Left colon (tissue), 2 donors: ENCODE results near the gene CCL16. TPM values are rescaled to one million over a fixed set of nuclear protein-coding genes. Genes with fewer than 3 reads are reported as not detected.
"Not testable (repeated sequence)": the region's sequence is repeated elsewhere in the genome, so short reads cannot be mapped to it uniquely, and the experiment has no call there.

Source experiments
- ATAC-seq: fragments of 200-7000 bp; cut with Tn5 transposase; one replicate; pipeline ENCODE4 v1.9.1; 2020; ENCODE audit warnings: mild to moderate bottlenecking, moderate library complexity
- DNase-seq, 2 donors: peaks; one replicate each; pipeline ENCODE4 v3.0.0-alpha.2; 2020
- intact Hi-C, 2 donors: fragments of 100-400 bp; cut with DNase I in 1 of 2; cut with micrococcal nuclease in 1 of 2; formaldehyde crosslinking; loops; one replicate each; pipeline versions ENCODE4 v1.11.2 to v1.14.0; 2022; cut with DNase I, micrococcal nuclease
- long read RNA-seq: library from polyadenylated mRNA; unstranded; transcript quantifications from one replicate; pipeline ENCODE4 v2.0.0, GENCODE V29; 2021
- total RNA-seq, 2 donors: library from RNA; stranded (reverse); fragmentation: NEBNext Ultra II Directional; extraction: Animal tissue kit (Norgen Biotek cat#: 25700); gene quantifications; one replicate each; pipeline ENCODE4 v1.2.1, GENCODE V29; 2021
- donor health status: DM: no; HTN: no; CAD: no.
- donor health status: DM: yes; HTN: yes; CAD: no.

CCL16 gene, protein sequence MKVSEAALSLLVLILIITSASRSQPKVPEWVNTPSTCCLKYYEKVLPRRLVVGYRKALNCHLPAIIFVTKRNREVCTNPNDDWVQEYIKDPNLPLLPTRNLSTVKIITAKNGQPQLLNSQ
- total RNA-seq, result under 1 TPM in 1 of 2 donors, not detected in 1; 0.25 TPM
- long read RNA-seq, result 0 reads

DNA sequence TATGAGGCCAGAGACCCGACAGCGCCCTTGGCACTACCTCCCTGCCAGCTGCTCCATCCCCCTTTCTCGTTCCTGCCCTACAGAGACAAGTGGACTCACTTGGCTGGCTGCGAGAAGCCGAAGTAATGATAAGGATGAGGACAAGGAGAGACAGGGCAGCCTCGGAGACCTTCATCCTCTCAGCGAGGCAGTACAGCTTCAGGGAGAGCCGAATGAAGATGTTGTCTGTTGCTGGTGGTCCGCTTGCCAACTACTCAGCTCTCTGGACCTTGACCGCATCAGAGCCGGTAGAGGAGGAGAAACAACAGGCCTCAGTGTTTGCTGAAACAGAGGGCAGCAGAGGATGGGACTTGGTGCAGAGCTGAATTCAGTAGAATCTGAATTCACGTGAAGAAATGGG lies at the start of gene CCL16:
CCL16 (minus strand) TSS at position 252 of the 400 bp plus-strand sequence; CDS start at position 175, 77 bp downstream.
- no peak for ATAC-seq
- no peak for DNase-seq
- intact Hi-C loops, result no loop called here

DNA sequence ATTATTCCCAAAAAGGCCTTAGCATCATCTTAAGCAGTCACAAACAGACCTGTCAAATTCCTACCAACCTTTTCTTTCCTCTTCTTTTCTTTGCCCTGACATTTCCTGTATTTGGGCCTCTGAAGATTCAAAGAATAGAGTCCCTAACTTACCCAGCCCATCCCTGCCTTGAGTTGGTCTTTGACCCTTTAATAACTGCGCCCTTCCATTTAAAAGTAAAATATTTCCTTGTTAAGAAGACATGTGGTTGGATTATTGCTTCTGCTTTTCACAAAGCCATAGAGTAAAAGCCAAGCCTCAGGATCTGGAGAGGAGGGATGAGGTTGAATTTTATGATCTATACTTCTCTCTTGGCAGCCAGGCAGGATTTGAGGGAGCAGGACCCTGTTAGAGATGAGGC lies 49.7 kb upstream of the CCL16 start:
- ATAC-seq (peak; percentile 86), DNase-seq (no peak)
- intact Hi-C loops, result no loop called here

DNA sequence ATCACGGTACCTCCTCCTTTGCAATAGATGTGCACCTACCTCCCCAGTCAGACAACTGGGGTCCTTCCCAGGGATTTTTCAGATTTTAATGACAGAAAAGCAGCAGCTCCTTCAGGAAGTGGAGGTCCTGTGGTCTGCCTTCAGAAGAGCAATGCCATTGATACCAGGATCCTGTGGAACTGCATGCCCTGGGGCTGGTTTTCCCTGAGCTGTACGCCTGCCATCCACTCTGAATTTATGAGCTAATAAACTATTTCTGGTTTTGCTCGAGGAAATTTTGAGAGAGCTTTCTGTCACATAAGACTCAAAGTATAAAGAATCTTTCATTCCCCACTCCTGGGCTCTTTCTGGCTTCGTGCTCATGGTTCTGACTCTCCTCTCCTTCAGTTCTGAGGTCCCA lies 46.5 kb upstream of the CCL16 start:
- ATAC-seq (no peak), DNase-seq (no peak)
- intact Hi-C loops, result no loop called here

DNA sequence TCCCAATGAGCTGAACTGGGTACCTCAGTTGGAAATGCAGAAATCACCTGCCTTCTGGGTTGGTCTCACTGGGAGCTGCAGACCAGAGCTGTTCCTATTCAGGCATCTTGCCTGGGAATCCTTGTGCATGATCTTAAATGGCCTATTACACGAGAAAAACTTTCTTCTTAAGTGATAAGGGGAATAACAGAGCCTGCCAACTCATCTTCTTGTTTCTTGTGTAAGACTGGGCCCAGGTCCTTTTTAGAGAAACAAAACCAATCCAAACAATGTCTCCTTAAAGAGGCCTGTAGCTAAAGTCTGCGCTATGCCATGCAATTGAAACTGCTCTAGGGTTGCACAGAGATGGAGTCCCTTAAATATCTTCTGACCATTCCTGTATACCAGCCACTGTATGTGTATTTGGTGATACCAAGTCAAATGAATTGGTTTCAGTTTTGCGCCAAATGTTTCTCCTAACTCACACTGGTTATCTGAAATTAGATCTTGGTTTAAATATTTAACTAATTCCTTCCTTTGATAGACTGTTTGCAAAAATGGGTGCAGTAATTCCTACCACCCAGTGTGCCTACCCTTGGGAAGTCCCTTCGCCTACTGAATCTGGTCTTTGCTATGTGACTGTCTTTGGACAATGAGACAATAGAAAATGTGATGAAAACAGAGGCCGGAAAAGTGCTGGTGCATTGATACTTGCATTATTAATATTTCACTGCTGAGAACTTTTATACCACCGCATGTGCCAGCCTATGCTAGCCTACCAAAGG lies 43.0 kb upstream of the CCL16 start:
- DNase-seq (no peak), ATAC-seq (no peak)
- intact Hi-C loops, result no loop called here

DNA sequence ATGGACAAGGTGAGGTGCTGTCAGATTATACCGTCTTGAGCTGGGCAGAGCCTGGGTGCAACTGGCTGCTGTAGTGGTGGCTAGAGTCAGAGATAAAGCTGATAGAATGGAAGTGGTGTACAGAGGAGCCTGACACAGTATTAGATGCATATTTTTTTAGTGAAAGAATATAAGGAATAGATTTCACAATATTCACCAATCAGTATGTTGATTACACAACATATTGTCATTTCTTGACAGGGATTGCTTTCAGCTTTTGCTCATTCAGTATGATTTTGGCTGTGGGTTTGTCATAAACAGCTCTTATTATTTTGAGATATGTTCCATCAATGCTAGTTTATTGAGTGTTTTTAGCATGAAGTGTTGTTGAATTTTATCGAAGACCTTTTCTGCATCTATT lies 38.1 kb upstream of the CCL16 start:
- intact Hi-C loops, result no loop called here
- DNase-seq (no peak), ATAC-seq (no peak)

DNA sequence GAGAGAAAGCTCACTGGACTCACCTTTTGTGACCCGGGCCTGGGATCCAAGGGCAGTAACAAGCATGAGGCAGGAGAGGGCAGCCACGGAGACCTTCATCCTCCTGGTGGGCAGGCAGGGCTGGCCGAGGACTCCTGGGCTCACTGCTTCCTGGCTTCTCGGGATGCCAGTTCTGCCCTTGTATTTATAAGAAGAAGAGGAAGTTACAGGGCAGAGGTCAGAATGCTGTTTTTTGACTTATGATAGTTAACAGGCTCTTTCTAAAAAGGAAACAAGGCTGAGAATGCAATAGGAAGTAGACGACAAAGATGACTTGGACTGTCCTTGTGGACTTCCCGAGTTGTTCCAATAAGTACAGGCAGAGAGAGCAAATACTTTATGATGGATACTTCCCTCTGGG lies 36.5 kb upstream of the CCL16 start, which contains the start of gene CCL23:
CCL23 (minus strand) TSS at position 174 of the 400 bp plus-strand sequence; CDS start at position 99, 75 bp downstream.
- DNase-seq (no peak), ATAC-seq (peak; percentile 52)
- intact Hi-C loops, result no loop called here

DNA sequence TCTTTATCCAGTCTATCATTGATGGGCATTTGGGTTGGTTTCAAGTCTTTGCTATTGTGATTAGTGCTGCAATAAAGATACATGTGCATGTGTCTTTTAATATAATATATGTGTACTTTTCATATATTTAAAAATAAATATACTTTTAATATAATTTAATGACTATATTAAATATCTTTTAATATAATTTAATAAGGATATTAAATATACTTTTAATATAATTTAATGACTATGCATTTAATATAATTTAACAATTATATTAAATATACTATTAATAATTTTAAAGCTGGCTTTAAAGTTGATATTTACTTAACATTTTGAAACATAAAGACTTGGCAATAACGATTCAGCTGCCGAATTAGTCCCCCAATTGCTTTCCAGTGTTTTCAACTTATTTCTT lies 35.3 kb upstream of the CCL16 start:
- no peak for DNase-seq
- intact Hi-C loops, result no loop called here
- no peak for ATAC-seq

DNA sequence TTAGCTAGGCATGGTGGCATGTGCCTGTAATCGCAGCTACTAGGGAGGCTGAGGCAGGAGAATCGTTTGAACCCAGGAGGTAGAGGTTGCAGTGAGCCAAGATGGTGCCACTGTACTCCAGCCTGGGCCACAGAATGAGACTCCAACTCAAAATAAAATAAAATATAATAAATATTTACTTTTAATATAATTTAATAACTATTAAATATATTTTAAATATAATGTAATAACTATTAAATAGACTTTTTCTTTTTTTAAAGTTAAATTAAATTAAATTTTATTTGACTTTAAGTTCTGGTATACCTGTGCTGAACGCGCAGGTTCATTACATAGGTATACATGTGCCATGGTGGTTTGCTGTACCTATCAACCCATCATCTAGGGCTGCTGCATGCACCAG lies 34.6 kb upstream of the CCL16 start:
- ATAC-seq, DNase-seq, intact Hi-C loops: not testable (repeated sequence)

DNA sequence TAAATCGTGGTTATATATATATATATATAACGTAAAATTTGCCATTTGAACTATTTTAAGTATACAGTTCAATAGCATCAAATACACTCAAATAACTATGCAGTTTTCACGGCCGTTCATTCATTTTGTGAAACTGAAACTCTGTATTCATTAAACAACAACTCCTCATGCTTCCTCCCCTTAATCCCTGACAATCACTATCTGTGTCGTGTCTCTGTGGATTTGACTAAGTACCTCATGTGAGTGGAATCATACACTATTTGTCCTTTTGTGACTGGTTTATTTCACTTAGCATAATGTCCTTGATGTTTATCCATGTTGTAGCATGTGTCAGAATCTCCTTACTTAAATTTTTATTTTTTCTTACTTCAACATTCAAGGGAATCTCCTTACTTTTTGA lies 33.6 kb upstream of the CCL16 start:
- DNase-seq, result no peak
- intact Hi-C loops, result no loop called here

DNA sequence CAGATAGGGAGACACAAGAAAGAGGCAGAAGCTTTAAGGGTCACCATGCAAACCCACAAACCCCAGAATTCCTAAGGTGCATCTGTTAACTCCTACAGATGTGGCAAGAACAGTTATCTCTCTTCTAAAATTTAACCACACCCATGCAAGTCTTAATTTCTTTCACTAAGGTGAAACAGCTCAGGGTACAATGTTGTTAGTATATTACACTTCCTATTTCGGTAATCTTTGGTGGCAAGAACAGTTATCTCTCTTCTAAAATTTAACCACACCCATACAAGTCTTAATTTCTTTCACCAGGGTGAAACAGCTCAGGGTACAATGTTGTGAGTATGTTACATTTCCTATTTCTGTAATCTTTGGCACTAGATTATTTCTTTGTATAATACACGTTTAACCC lies 29.9 kb upstream of the CCL16 start:
- DNase-seq, result no peak
- intact Hi-C loops, result no loop called here
- ATAC-seq, result no peak

More for the DNA sequence above, 33.6 kb upstream of the CCL16 start:
- ATAC-seq, result no peak

DNA sequence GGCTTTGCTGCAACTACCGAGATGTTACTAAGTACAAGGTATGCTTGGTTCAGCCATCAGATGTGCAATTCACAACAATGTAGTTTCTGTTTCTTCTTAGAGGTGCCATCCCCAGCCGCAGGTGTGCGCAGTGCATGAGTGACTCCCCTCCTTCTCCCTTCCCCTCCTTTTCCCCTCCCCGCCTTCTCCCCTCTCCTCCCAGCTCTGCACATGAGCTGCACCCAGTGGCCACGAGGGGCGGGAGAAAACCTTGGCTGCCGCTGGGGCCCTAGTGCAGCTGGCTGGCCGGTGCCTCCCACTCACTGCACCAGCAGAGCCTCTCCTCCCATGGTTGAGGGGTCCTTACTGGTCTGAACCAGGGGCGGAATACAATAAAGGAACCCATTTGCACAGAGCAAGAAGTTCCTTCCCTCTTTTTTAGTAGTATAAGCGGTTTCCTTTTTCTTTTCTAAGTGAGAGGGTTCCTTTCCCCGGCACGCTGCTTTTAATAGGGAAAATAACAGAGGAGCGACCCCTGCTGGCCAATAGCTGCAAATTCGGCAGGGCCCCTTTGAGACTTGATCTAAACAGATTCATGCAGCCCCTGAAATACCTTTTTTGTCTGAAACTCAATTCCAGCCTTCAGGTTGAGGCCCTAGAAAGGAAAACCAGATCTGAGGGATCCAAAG lies 27.8 kb upstream of the CCL16 start:
- ATAC-seq (no peak), DNase-seq (no peak)
- intact Hi-C loops, result no loop called here

DNA sequence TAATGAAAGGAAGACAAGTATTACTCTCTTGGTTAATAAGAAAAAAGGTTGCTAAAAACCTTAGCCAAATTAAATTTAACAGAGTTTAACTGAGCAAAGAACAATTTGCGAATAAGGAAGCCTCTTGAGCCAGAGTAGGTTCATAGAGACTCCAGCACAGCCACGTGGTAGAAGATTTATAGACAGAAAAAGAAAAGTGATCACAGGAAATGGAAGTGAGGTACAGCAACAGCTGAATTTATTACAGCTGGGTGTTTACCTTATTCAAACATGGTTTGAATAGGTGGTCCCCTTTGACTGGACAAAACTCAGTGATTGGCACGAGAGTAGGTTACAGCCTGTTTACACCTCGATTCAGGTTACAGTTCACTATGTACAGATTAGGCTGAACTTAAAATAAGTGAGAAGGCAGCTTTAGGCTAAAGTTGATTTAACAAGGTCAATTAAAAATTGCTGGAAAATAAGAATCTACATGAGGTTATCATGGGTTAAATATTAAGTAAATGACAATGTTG lies 23.4 kb upstream of the CCL16 start:
- peak; percentile 40 for ATAC-seq

DNA sequence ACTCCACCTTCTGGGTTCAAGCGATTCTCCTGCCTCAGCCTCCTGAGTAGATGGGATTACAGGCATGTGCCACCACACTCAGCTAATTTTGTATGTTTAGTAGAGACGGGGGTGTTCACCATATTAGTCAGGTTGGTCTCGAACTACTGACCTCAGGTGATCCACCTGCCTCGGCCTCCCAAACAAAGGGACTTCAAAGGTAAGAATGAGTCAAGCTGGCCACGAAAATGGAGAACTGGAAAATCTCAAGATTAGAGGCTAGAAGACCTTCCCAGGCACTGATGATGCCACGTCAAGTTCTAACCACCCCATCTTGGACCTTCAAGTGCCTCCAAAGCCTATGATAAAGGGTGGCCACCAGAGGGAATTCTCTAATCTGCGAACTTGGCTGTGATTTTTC lies 21.3 kb upstream of the CCL16 start:
- DNase-seq (no peak), ATAC-seq (no peak)
- intact Hi-C loops, result no loop called here

More for the DNA sequence above, 23.4 kb upstream of the CCL16 start:
- DNase-seq, result no peak
- intact Hi-C loops, result no loop called here

DNA sequence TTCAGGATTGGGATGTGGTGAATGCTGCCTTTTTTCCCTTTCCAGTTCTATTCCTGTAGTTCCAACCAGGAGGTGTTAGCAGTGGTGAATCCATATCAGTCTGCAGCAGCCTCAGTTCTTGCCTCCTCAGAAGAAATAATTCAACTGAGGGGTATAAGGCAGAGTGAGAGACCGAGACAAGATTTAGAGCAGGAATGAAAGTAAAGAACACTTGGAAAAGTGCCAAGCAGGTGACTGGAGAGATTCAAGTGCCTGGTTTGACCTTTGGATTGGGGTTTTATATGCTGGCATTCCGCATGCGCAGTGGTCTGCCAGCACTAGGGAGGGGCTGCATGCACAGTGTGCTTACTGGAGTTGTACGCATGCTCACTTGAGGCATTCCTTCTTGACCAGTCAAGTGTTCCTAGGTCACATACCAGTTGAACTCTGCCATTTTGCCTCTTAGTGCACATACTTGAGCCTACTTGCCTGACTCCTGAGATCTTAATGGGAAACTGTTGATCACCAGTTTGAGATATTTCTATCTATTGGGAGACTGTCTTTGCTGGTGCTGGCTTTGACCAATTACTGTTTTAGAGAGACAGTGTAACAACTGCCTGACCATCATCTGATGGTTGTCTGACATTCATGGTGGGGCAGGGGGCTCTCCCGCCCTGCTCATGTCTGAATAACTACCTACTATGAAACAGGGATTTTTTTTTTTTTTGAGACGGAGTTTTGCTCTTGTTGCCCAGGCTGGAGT lies 20.7 kb upstream of the CCL16 start:
- ATAC-seq (peak; percentile 81), DNase-seq (peak; percentile 83 to 92)
- intact Hi-C loops, result no loop called here

DNA sequence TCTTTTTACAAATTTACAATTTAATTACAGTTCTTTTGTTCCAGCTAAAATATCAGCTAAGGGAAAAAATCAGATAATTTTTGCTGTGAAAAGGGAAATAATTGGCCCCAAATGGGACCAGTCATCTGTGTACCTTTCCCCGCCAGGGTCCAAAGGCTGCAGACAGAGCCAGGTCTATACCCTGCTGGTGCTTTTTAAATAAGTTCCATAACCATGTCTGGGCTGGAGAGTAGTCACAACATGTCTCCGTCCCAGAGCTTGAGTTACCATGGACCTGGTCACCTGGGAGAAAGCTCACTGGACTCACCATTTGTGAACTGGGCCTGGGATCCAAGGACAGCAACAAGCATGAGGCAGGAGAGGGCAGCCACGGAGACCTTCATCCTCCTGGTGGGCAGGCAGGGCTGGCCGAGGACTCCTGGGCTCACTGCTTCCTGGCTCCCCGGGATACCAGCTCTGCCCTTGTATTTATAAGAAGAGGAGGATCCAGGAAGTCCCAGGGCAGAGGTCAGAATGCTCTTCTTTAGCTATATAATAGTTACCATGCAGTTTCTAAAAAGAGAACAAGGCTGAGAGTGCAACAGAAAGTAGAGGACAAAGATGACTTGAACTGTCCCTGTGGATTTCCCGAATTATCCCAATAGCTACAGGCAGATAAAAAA lies 19.9 kb upstream of the CCL16 start, which contains the start of gene CCL15:
CCL15 (minus strand) TSS at position 444 of the 662 bp plus-strand sequence; CDS start at position 383, 61 bp downstream.
- intact Hi-C loops, result no loop called here
- DNase-seq (peak; percentile 63), ATAC-seq (peak; percentile 79)

DNA sequence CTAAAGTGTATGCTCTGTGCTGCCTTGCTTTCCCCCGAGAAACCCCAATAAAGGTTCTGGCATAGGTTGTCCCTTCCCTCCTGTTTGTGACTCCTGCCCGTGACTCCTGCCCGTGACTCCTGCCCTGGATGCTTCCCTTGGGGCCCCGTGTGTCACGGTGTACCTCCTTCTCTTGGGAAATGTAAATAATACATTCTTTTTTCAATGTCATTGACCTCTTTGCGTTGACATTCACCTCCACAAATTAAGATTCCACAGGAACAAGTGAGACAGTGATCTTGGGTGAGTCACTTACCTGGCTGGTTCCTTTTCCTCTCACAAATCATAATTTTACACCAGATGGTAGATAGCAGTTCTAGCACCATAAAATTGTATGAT lies 19.4 kb upstream of the CCL16 start:
- DNase-seq (peak; percentile 35 to 40), ATAC-seq (peak; percentile 49)
- intact Hi-C loops, result no loop called here

DNA sequence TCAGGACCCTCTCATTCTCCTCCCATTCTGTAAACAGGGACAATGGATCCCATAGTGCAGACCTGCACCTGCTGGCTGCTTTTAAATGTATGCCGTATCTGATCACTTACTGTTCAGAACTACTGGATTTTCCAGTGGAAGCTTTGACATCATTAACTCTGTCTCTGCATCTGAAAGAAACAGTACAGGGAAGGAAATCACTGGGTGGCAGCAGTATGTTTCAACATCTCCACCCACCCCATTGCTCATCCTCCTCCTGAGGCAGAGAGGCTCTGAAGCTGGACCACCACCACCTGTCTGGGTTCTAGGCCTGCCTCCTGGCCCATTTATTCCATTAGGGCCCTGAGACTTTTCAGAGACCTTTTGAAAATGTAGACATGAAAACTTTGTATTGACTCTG lies 17.5 kb upstream of the CCL16 start:
- DNase-seq, result no peak
- ATAC-seq, result no peak
- intact Hi-C loops, result no loop called here

DNA sequence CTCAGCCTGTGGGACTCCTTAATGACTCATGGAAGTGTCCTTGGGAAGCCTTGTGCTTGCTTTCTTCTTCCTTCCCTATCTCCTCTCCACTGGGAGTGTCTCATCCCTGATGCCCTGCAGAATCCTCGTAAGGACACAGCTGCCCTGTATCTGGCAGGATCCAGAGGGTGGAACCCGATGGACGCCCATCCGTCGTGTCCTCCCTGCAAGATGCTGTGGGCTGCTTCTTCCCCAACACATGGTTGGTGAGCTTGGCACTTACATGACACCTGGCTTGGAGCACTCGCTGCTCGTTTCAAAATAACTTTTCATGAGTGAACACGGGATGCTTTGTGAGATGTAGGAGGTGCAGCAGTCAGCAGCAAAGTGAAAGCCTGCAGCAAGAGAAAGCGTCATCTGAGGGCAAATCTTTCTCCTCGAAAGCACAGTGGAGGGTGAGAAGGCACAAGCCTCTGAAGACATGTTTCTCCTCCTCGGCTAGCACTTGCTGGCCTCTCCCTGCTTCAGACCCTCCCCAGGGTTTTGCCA lies 16.8 kb upstream of the CCL16 start:
- no peak for DNase-seq
- intact Hi-C loops, result no loop called here
- no peak for ATAC-seq
